GM23248 (cell line): ENCODE data around the gene WBP1L. TPM values are rescaled to one million over a fixed set of nuclear protein-coding genes. Genes with fewer than 3 reads are reported as not detected.

Experiments
- DNase-seq: peaks from one replicate; pipeline ENCODE4 v3.0.0-alpha.2; 2015
- H2AFZ ChIP-seq: fragments of 200-600 bp; sonication (generic); 2 replicates; pipeline ENCODE4 v1.6.1; 2016; ENCODE audit warnings: antibody characterized with exemption
- H3F3A ChIP-seq: fragments of 200-600 bp; sonication (generic); 2 replicates; pipeline ENCODE4 v1.6.1; 2016; ENCODE audit warnings: mild to moderate bottlenecking, antibody characterized with exemption, mixed run types; ENCODE audit not compliant: insufficient read depth
- H3K27ac ChIP-seq: fragments of 200-600 bp; sonication (generic); 2 replicates; pipeline ENCODE4 v1.5.1; 2016; ENCODE audit warnings: mild to moderate bottlenecking
- H3K27me3 ChIP-seq: fragments of 200-600 bp; sonication (generic); replicated peaks from 2 replicates; pipeline ENCODE4 v1.6.1; 2016; ENCODE audit warnings: mild to moderate bottlenecking; ENCODE audit not compliant: insufficient read depth
- H3K36me3 ChIP-seq: fragments of 200-600 bp; sonication (generic); 2 replicates; pipeline ENCODE4 v1.6.1; 2016; ENCODE audit warnings: low read depth, mild to moderate bottlenecking
- H3K4me1 ChIP-seq: fragments of 200-600 bp; sonication (generic); 2 replicates; pipeline ENCODE4 v1.6.1; 2016; ENCODE audit warnings: mild to moderate bottlenecking; ENCODE audit not compliant: insufficient read depth
- H3K4me2 ChIP-seq: fragments of 200-600 bp; sonication (generic); one replicate; pipeline ENCODE4 v1.6.1; 2016; ENCODE audit warnings: mild to moderate bottlenecking; ENCODE audit not compliant: unreplicated experiment
- H3K4me3 ChIP-seq: fragments of 200-600 bp; sonication (generic); 2 replicates; pipeline ENCODE4 v1.5.1; 2016; ENCODE audit warnings: mild to moderate bottlenecking
- H3K79me2 ChIP-seq: fragments of 200-600 bp; sonication (generic); 2 replicates; pipeline ENCODE4 v1.6.1; 2016; ENCODE audit warnings: mild to moderate bottlenecking; ENCODE audit not compliant: insufficient read depth
- H3K9ac ChIP-seq: fragments of 200-600 bp; sonication (generic); 2 replicates; pipeline ENCODE4 v1.6.1; 2016; ENCODE audit warnings: mild to moderate bottlenecking
- H3K9me2 ChIP-seq: fragments of 200-600 bp; sonication (generic); 2 replicates; pipeline ENCODE4 v1.6.1; 2016; ENCODE audit warnings: mixed run types, mild to moderate bottlenecking, moderate library complexity; ENCODE audit not compliant: insufficient read depth
- H3K9me3 ChIP-seq: fragments of 200-600 bp; sonication (generic); one replicate; pipeline ENCODE4 v1.6.1; 2017; ENCODE audit warnings: low read depth
- H4K20me1 ChIP-seq: fragments of 200-600 bp; sonication (generic); 2 replicates; pipeline ENCODE4 v1.6.0; 2016; ENCODE audit not compliant: insufficient read depth
- EZH2 ChIP-seq: fragments of 200-600 bp; sonication (generic); IDR thresholded peaks from 2 replicates; pipeline ENCODE4 v1.6.1; 2018; ENCODE audit warnings: antibody characterized with exemption, mild to moderate bottlenecking; ENCODE audit not compliant: insufficient read depth, poor library complexity, severe bottlenecking
- EZH2phosphoT487 ChIP-seq: fragments of 200-600 bp; sonication (generic); IDR thresholded peaks from 2 replicates; pipeline ENCODE4 v1.6.1; 2018; ENCODE audit warnings: antibody characterized with exemption, moderate library complexity, mild to moderate bottlenecking, low read depth; ENCODE audit not compliant: insufficient read depth
- WGBS, 2 experiments: methylation state at CpG; one replicate each; pipeline ENCODE4 v1.1.6; 2015 to 2017; ENCODE audit warnings: low lambda C conversion rate in 2 of 2, low coverage in 1 of 2; ENCODE audit errors: missing lambda C conversion rate in 2 of 2; 5-methylcytosine and 5-hydroxymethylcytosine counted together
- in situ Hi-C: fragments of 300-500 bp; cut with MboI; formaldehyde crosslinking; loops from 2 replicates; pipeline ENCODE4 v1.15.0; 2020
- polyA plus RNA-seq: library from polyadenylated mRNA; unstranded; fragments of >200 nt; fragmentation: Nextera tagmentation; extraction: Ambion mirVana; gene quantifications from 2 replicates; pipeline ENCODE4 v1.2.1, GENCODE V29; 2016
- total RNA-seq: library from RNA; depleted of rRNA; stranded (reverse); fragments of >200 nt; shearing (Covaris generic); gene quantifications from 2 replicates; pipeline ENCODE4 v1.2.3, GENCODE V29; 2014

Gene WBP1L
- total and polyA plus RNA-seq, 2 experiments from 2014 or later: 21.1 to 57.4 TPM

- no peak overlapping the region for H3K9ac ChIP-seq
- H3K9me3 ChIP-seq: no peaks in the 10 kb centered on the region
- H3K36me3 ChIP-seq: 0 out of 2 replicates have a peak, but pooled peaks cover 5% of the 10 kb centered on the region
- H3K4me3 ChIP-seq: no peak overlapping the region
- in situ Hi-C loops: no loop called here
- 92 to 93% methylated on average over 3 of the region's 3 CpGs for WGBS, 2 experiments
- H3K4me1 ChIP-seq: peaks cover 16% of the 10 kb centered on the region
- H3K27me3 ChIP-seq: no peaks in the 10 kb centered on the region
- peaks cover 8% of the 10 kb centered on the region; the same call in 1 of the 2 replicates for H3F3A ChIP-seq
- H3K9me2 ChIP-seq: no peaks in the 10 kb centered on the region
- no peak for DNase-seq
- H3K4me2 ChIP-seq: peak overlapping the region; percentile 49
- no peak overlapping the region for H2AFZ ChIP-seq
- H3K79me2 ChIP-seq: peaks cover 98% of the 10 kb centered on the region
- TF ChIP-seq EZH2 (no peak), EZH2phosphoT487 (no peak)
- H4K20me1 ChIP-seq: peaks cover 8% of the 10 kb centered on the region; the same call in 1 of the 2 replicates
- no peak overlapping the region for H3K27ac ChIP-seq
These were observed 15.9 kb downstream of the WBP1L start for GRCh38 chr10:102759497-102760210.

- Histone ChIP-seq H3K79me2 (peaks cover 97% of the 10 kb centered on the region), H4K20me1 (peaks cover 13% of the 10 kb centered on the region; the same call in 1 of the 2 replicates), H3K4me2 (no peak overlapping the region), H3K27me3 (no peaks in the 10 kb centered on the region), H3F3A (0 out of 2 replicates have a peak, but pooled peaks cover 9% of the 10 kb centered on the region), H2AFZ (no peak overlapping the region), H3K9me3 (no peaks in the 10 kb centered on the region), H3K9me2 (no peaks in the 10 kb centered on the region), H3K4me3 (no peak overlapping the region), H3K27ac (no peak overlapping the region), H3K9ac (no peak overlapping the region), H3K36me3 (0 out of 2 replicates have a peak, but pooled peaks cover 5% of the 10 kb centered on the region), H3K4me1 (peaks cover 24% of the 10 kb centered on the region)
- WGBS, 2 experiments: 95 to 97% methylated on average over 4 of the region's 4 CpGs
- in situ Hi-C loops: no loop called here
- no peak for DNase-seq
- no peak for TF ChIP-seq EZH2phosphoT487
- TF ChIP-seq EZH2: no peak
These were observed 18.2 kb downstream of the WBP1L start for GRCh38 chr10:102761981-102762380.

- Histone ChIP-seq H3K27ac (no peak overlapping the region), H3F3A (0 out of 2 replicates have a peak, but pooled peaks cover 9% of the 10 kb centered on the region), H3K9me3 (no peaks in the 10 kb centered on the region), H2AFZ (no peak overlapping the region), H3K4me2 (no peak overlapping the region), H3K27me3 (no peaks in the 10 kb centered on the region), H3K9ac (no peak overlapping the region), H3K4me1 (peaks cover 24% of the 10 kb centered on the region), H3K4me3 (no peak overlapping the region), H3K36me3 (0 out of 2 replicates have a peak, but pooled peaks cover 5% of the 10 kb centered on the region), H3K79me2 (peaks cover 97% of the 10 kb centered on the region), H4K20me1 (peaks cover 13% of the 10 kb centered on the region; the same call in 1 of the 2 replicates), H3K9me2 (no peaks in the 10 kb centered on the region)
- in situ Hi-C loops: no loop called here
- 88 to 89% methylated on average over 7 of the region's 7 CpGs for WGBS, 2 experiments
- no peak for DNase-seq
- TF ChIP-seq EZH2phosphoT487 (no peak), EZH2 (no peak)
These were observed 18.8 kb downstream of the WBP1L start for GRCh38 chr10:102762401-102763015.

- peaks cover 13% of the 10 kb centered on the region; the same call in 1 of the 2 replicates for H4K20me1 ChIP-seq
These were observed 19.4 kb downstream of the WBP1L start for GRCh38 chr10:102763037-102763607.

More at GRCh38 chr10:102763037-102763607, 19.4 kb downstream of the WBP1L start:
- no peak overlapping the region for H3K9ac ChIP-seq
- H3K36me3 ChIP-seq: 0 out of 2 replicates have a peak, but pooled peaks cover 5% of the 10 kb centered on the region
- H3K27ac ChIP-seq: no peak overlapping the region
- H3K79me2 ChIP-seq: peaks cover 93% of the 10 kb centered on the region
- TF ChIP-seq EZH2 (no peak), EZH2phosphoT487 (no peak)
- no peak overlapping the region for H2AFZ ChIP-seq
- 0 out of 2 replicates have a peak, but pooled peaks cover 9% of the 10 kb centered on the region for H3F3A ChIP-seq
- no peak overlapping the region for H3K4me3 ChIP-seq
- in situ Hi-C loops: no loop called here
- H3K27me3 ChIP-seq: no peaks in the 10 kb centered on the region
- 78 to 81% methylated on average over 7 of the region's 7 CpGs for WGBS, 2 experiments
- DNase-seq: no peak
- H3K9me3 ChIP-seq: no peaks in the 10 kb centered on the region
- H3K4me1 ChIP-seq: peaks cover 24% of the 10 kb centered on the region
- no peaks in the 10 kb centered on the region for H3K9me2 ChIP-seq
- H3K4me2 ChIP-seq: no peak overlapping the region
